ENCODE results near the gene OBSCN.

OBSCN gene

GRCh38 chr1:228344631-228345072 is 136.8 kb downstream of the OBSCN start:
- FAIRE-seq = no peak

- FAIRE-seq = no peak
These were observed 137.5 kb downstream of the OBSCN start for GRCh38 chr1:228345201-228345930.

GRCh38 chr1:228346731-228347130 is 138.9 kb downstream of the OBSCN start:
- no peak for FAIRE-seq

GRCh38 chr1:228347181-228347580 is 139.3 kb downstream of the OBSCN start:
- no peak for FAIRE-seq

- FAIRE-seq = no peak
These were observed 141.0 kb downstream of the OBSCN start for GRCh38 chr1:228348708-228349467.

- no peak for FAIRE-seq
These were observed 141.9 kb downstream of the OBSCN start for GRCh38 chr1:228349701-228350171.

GRCh38 chr1:228350179-228350742 is 142.4 kb downstream of the OBSCN start:
- no peak for FAIRE-seq

- no peak for FAIRE-seq
These were observed 143.3 kb downstream of the OBSCN start for GRCh38 chr1:228350831-228351781.

- no peak for FAIRE-seq
These were observed 144.0 kb downstream of the OBSCN start for GRCh38 chr1:228351850-228352249.

- FAIRE-seq = no peak
These were observed 145.0 kb downstream of the OBSCN start for GRCh38 chr1:228352677-228353481.

- FAIRE-seq = no peak
These were observed 145.9 kb downstream of the OBSCN start for GRCh38 chr1:228353601-228354371.

GRCh38 chr1:228354390-228355320 is 146.8 kb downstream of the OBSCN start:
- no peak for FAIRE-seq

- FAIRE-seq = no peak
These were observed 149.2 kb downstream of the OBSCN start for GRCh38 chr1:228356897-228357680.

- FAIRE-seq = no peak
These were observed 150.4 kb downstream of the OBSCN start for GRCh38 chr1:228358039-228358763.

GRCh38 chr1:228358764-228359612 is 151.1 kb downstream of the OBSCN start:
- no peak for FAIRE-seq

GRCh38 chr1:228359613-228360532 is 152.0 kb downstream of the OBSCN start:
- no peak for FAIRE-seq
